Measurements from ENCODE around the gene C1orf174.

Gene C1orf174

GRCh38 chr1:3852711-3853485 is 47.2 kb downstream of the C1orf174 start:
- no peaks in the 10 kb centered on the region for H3K9me3 ChIP-seq (ENCODE audit: insufficient read depth, low read length)

DNA sequence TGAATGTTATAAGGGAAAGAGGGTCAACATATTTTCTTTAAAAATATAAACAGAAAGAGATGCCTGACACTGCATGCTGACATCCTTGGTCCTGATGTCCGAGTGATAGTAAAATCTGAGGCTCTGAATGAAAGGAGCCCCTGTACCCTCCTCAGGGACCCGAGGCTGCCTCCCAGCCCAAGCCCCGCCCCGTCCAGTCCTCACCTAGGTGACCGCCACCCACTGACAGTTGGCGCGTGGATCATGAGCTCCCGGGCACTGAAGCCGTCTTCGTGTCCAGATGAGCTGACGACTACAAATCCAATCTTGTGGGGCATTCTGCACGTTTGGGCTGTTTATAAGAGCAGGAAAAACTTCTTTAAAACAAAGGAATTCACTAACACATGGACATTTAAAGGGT is 48.0 kb downstream of the C1orf174 start:
- Histone ChIP-seq H4K20me1 (ENCODE audit: low read depth, low read length) (no peaks in the 10 kb centered on the region), H3K27me3 (ENCODE audit: low read length) (no peaks in the 10 kb centered on the region), H3K9ac (ENCODE audit: low read length) (no peak overlapping the region), H3K9me3 (ENCODE audit: insufficient read depth, low read length) (no peaks in the 10 kb centered on the region), H3K27ac (ENCODE audit: low read depth, low read length) (no peak overlapping the region), H3K4me3 (ENCODE audit: insufficient read depth, low read length, poor library complexity, severe bottlenecking) (no peak overlapping the region), H3K4me2 (ENCODE audit: low read depth, low read length, poor library complexity, severe bottlenecking) (no peak overlapping the region), H3K79me2 (ENCODE audit: insufficient read depth, low read length) (peaks cover 9% of the 10 kb centered on the region; the same call in 1 of the 2 replicates), H3K9me2 (replicated peaks; ENCODE audit: insufficient read depth, low read length) (no peaks in the 10 kb centered on the region), H3F3A (ENCODE audit: insufficient read depth) (no peaks in the 10 kb centered on the region; the same call in 1 of the 2 replicates), H2AFZ (ENCODE audit: low read depth, low read length, severe bottlenecking) (no peak overlapping the region), H3K36me3 (ENCODE audit: low read length) (no peaks in the 10 kb centered on the region)
- no peak for TF ChIP-seq EZH2phosphoT487 (conservative IDR thresholded peaks at IDR 0.05; ENCODE audit: low read length)
- TF ChIP-seq, protein P1, sequence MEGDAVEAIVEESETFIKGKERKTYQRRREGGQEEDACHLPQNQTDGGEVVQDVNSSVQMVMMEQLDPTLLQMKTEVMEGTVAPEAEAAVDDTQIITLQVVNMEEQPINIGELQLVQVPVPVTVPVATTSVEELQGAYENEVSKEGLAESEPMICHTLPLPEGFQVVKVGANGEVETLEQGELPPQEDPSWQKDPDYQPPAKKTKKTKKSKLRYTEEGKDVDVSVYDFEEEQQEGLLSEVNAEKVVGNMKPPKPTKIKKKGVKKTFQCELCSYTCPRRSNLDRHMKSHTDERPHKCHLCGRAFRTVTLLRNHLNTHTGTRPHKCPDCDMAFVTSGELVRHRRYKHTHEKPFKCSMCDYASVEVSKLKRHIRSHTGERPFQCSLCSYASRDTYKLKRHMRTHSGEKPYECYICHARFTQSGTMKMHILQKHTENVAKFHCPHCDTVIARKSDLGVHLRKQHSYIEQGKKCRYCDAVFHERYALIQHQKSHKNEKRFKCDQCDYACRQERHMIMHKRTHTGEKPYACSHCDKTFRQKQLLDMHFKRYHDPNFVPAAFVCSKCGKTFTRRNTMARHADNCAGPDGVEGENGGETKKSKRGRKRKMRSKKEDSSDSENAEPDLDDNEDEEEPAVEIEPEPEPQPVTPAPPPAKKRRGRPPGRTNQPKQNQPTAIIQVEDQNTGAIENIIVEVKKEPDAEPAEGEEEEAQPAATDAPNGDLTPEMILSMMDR (IDR thresholded peaks at IDR 0.05; ENCODE audit: insufficient read depth, low read length, poor library complexity, severe bottlenecking), result no peak

More at GRCh38 chr1:3852711-3853485, 47.2 kb downstream of the C1orf174 start:
- Histone ChIP-seq H3K79me2 (ENCODE audit: insufficient read depth, low read length) (peaks cover 10% of the 10 kb centered on the region; the same call in 1 of the 2 replicates), H3K4me2 (ENCODE audit: low read depth, low read length, poor library complexity, severe bottlenecking) (no peak overlapping the region), H3K27me3 (ENCODE audit: low read length) (no peaks in the 10 kb centered on the region), H2AFZ (ENCODE audit: low read depth, low read length, severe bottlenecking) (no peak overlapping the region), H3F3A (ENCODE audit: insufficient read depth) (no peaks in the 10 kb centered on the region; the same call in 1 of the 2 replicates), H3K9me2 (replicated peaks; ENCODE audit: insufficient read depth, low read length) (no peaks in the 10 kb centered on the region), H3K36me3 (ENCODE audit: low read length) (no peaks in the 10 kb centered on the region), H3K27ac (ENCODE audit: low read depth, low read length) (no peak overlapping the region), H4K20me1 (ENCODE audit: low read depth, low read length) (no peaks in the 10 kb centered on the region), H3K9ac (ENCODE audit: low read length) (no peak overlapping the region), H3K4me3 (ENCODE audit: insufficient read depth, low read length, poor library complexity, severe bottlenecking) (no peak overlapping the region)
- TF ChIP-seq, protein P1 (IDR thresholded peaks at IDR 0.05; ENCODE audit: insufficient read depth, low read length, poor library complexity, severe bottlenecking), result no peak

DNA sequence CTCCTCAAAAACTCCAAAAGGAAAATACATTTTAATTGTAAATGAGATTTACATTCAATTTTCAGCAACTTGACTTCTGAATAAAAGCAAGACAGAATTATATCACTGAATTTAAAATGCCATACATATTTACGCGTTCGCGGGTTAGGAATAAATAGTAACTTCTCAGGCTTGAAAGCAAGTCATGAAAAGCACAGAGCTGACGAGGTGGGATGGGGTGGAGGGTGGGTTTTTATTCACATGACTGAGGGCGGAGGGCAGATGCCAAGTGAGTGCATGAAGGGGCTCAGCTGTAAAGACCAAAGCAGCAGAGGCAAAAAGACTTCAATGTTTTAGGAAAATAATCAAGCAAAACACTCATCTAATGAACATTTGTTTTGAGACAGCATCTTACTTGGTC is 48.8 kb downstream of the C1orf174 start:
- no peak overlapping the region for H3K27ac ChIP-seq (ENCODE audit: low read depth, low read length)
- no peaks in the 10 kb centered on the region; the same call in 1 of the 2 replicates for H3F3A ChIP-seq (ENCODE audit: insufficient read depth)
- H3K79me2 ChIP-seq (ENCODE audit: insufficient read depth, low read length), result peaks cover 8% of the 10 kb centered on the region; the same call in 1 of the 2 replicates
- TF ChIP-seq, protein P1 (IDR thresholded peaks at IDR 0.05; ENCODE audit: insufficient read depth, low read length, poor library complexity, severe bottlenecking), result no peak
- TF ChIP-seq EZH2phosphoT487 (conservative IDR thresholded peaks at IDR 0.05; ENCODE audit: low read length), result no peak
- H3K9ac ChIP-seq (ENCODE audit: low read length), result no peak overlapping the region
- H3K4me3 ChIP-seq (ENCODE audit: insufficient read depth, low read length, poor library complexity, severe bottlenecking), result no peak overlapping the region
- H3K36me3 ChIP-seq (ENCODE audit: low read length), result no peaks in the 10 kb centered on the region
- no peak overlapping the region for H2AFZ ChIP-seq (ENCODE audit: low read depth, low read length, severe bottlenecking)
- no peaks in the 10 kb centered on the region for H4K20me1 ChIP-seq (ENCODE audit: low read depth, low read length)
- H3K9me2 ChIP-seq (replicated peaks; ENCODE audit: insufficient read depth, low read length), result no peaks in the 10 kb centered on the region
- H3K27me3 ChIP-seq (ENCODE audit: low read length), result no peaks in the 10 kb centered on the region
- no peaks in the 10 kb centered on the region for H3K9me3 ChIP-seq (ENCODE audit: insufficient read depth, low read length)
- no peak overlapping the region for H3K4me2 ChIP-seq (ENCODE audit: low read depth, low read length, poor library complexity, severe bottlenecking)
